GM18499 (cell line): ENCODE results near the gene PDLIM7.

ENCODE experiments used
- ATAC-seq: cut with Tn5 transposase; IDR thresholded peaks from one replicate; pipeline ENCODE4 v1.9.1; 2021; ENCODE audit warnings: moderate number of reproducible peaks; ENCODE audit not compliant: insufficient read depth, unreplicated experiment

Gene PDLIM7

DNA sequence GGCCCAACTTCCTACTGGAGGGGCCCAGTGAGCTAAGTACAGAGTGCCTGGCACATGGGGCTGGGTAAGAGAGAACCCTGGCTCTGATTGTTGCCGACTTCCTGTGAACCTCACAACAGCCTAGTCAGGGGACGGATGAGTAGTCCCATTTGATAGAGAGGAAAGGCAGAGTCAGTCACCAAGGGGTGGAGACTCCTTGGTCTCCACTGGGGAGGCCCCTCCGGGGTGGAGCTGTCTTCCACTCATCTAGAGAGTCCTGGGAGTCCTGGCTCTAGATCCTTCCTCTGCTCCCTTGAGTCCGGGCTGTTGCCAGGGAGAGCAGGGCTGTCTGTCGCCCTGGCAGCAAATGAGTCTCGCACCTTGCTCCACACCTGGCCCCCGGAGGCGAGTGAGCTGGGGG, 63.0 kb downstream of the PDLIM7 start:
- ATAC-seq = no peak

DNA sequence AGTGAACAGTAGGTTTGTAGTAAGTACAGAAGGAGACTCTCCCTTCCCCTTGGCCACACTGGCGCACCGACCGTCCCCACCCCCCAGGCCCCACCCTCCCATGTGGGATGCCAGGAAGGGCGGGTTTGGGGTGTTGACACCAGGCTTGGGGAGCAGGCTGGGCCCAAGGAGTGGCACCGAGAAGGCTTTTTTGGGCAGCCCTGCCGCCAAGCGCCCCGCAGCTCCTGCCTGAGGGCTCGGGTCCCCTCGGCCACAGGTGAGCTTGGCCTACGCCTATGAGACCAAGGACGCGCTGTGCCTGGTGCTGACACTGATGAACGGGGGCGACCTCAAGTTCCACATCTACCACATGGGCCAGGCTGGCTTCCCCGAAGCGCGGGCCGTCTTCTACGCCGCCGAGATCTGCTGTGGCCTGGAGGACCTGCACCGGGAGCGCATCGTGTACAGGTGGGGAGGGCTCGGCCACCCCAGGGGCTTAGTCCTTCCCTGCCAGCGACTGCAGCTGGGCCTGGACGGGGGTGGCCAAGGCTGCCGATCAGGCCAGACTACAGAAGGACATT, 63.7 kb downstream of the PDLIM7 start:
- ATAC-seq = no peak
